ENCODE measurements around the gene SLC24A3.

DNA sequence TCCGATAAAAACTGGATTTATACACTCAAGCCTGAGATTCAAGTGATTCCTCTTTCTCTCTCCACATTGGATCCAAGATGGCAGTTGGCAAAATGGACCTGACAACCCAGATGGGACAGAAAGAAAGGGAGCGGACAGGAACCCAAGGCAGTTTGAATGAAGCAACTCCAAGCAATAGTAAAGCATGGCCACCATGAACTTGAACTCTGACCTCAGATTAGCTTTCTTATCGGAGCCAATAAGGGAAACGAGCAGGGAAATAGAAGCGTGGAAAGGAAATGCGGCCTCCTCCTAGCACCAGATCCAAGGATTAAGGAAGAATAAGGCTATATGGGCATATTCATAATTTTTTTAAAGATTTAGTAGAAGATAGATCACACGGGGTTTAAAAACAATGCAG is 332.2 kb downstream of the SLC24A3 start:
- TF ChIP-seq POLR2A (IDR thresholded peaks at IDR 0.05), result no peak
- TF ChIP-seq, protein P1, sequence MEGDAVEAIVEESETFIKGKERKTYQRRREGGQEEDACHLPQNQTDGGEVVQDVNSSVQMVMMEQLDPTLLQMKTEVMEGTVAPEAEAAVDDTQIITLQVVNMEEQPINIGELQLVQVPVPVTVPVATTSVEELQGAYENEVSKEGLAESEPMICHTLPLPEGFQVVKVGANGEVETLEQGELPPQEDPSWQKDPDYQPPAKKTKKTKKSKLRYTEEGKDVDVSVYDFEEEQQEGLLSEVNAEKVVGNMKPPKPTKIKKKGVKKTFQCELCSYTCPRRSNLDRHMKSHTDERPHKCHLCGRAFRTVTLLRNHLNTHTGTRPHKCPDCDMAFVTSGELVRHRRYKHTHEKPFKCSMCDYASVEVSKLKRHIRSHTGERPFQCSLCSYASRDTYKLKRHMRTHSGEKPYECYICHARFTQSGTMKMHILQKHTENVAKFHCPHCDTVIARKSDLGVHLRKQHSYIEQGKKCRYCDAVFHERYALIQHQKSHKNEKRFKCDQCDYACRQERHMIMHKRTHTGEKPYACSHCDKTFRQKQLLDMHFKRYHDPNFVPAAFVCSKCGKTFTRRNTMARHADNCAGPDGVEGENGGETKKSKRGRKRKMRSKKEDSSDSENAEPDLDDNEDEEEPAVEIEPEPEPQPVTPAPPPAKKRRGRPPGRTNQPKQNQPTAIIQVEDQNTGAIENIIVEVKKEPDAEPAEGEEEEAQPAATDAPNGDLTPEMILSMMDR (IDR thresholded peaks at IDR 0.05), result no peak

All from heart left ventricle (tissue), 13 donors.